CD4-positive, alpha-beta T cell (primary cell): Measurements from ENCODE around the gene PCDHA3. TPM values are rescaled to one million over a fixed set of nuclear protein-coding genes. Genes with fewer than 3 reads are reported as not detected.
"Not testable (repeated sequence)": the region's sequence is repeated elsewhere in the genome, so short reads cannot be mapped to it uniquely, and the experiment has no call there.

Experiments used
- ATAC-seq: fragments of 200-7000 bp; cut with Tn5 transposase; one replicate; pipeline ENCODE4 v1.10.0; 2022; ENCODE audit warnings: mild to moderate bottlenecking; ENCODE audit not compliant: poor library complexity
- CTCF ChIA-PET: fragments of 350-600 bp; sonication (Branson Sonifier 250); formaldehyde crosslinking; loops from one replicate; lab custom pipeline; 2021; ENCODE audit warnings: antibody characterized with exemption, inconsistent platforms; lab: Charles Lee
- POLR2A ChIA-PET: fragments of 350-600 bp; sonication (Branson Sonifier 250); formaldehyde crosslinking; loops from one replicate; lab custom pipeline; 2021; ENCODE audit warnings: antibody characterized with exemption, inconsistent platforms; lab: Charles Lee
- DNase-seq, 14 experiments: peaks; one replicate each; pipeline ENCODE4 v3.0.0-alpha.2; 2013 to 2020; ENCODE audit warnings: mixed read lengths in 2 of 14
- H3K27ac ChIP-seq, 2 donors: one replicate each; pipeline versions ENCODE4 v1.5.1 to v1.7.0; 2013; ENCODE audit warnings: low read length in 2 of 2, low read depth in 1 of 2, mild to moderate bottlenecking in 1 of 2
- H3K27me3 ChIP-seq, 2 experiments: 1 replicate in 1 of 2; 2 replicates in 1 of 2; pipeline versions ENCODE4 v1.6.1 to v1.7.0; 2013; ENCODE audit warnings: low read length in 2 of 2, control low read depth in 1 of 2, mild to moderate bottlenecking in 1 of 2, moderate library complexity in 1 of 2; ENCODE audit not compliant: insufficient read depth in 2 of 2, control insufficient read depth in 1 of 2
- H3K36me3 ChIP-seq: one replicate; pipeline ENCODE4 v1.6.1; 2013; ENCODE audit warnings: low read length, control low read depth; ENCODE audit not compliant: insufficient read depth
- H3K4me1 ChIP-seq: one replicate; pipeline ENCODE4 v1.6.1; 2013; ENCODE audit warnings: low read length, control low read depth; ENCODE audit not compliant: insufficient read depth
- H3K4me3 ChIP-seq: one replicate; pipeline ENCODE4 v1.5.1; 2013; ENCODE audit warnings: mild to moderate bottlenecking, low read length, moderate library complexity
- H3K9me3 ChIP-seq, 2 experiments: 1 replicate in 1 of 2; 2 replicates in 1 of 2; pipeline versions ENCODE4 v1.6.1 to v1.7.0; 2013; ENCODE audit warnings: low read length in 2 of 2, mild to moderate bottlenecking in 2 of 2, control low read depth in 1 of 2, moderate library complexity in 1 of 2; ENCODE audit not compliant: control insufficient read depth in 1 of 2, insufficient read depth in 1 of 2
- H3K27ac Mint-ChIP-seq: one replicate; pipeline ENCODE4 v1.8.0; 2020; ENCODE audit warnings: mixed read lengths
- H3K27me3 Mint-ChIP-seq: one replicate; pipeline ENCODE4 v1.8.0; 2021; ENCODE audit warnings: mixed read lengths
- H3K36me3 Mint-ChIP-seq: one replicate; pipeline ENCODE4 v1.8.0; 2021; ENCODE audit warnings: low read depth, mixed read lengths
- H3K4me1 Mint-ChIP-seq: one replicate; pipeline ENCODE4 v1.8.0; 2021; ENCODE audit warnings: low read depth, mixed read lengths
- H3K4me3 Mint-ChIP-seq: one replicate; pipeline ENCODE4 v1.8.0; 2020; ENCODE audit warnings: mild to moderate bottlenecking, mixed read lengths
- H3K9me3 Mint-ChIP-seq: one replicate; pipeline ENCODE4 v1.8.0; 2020; ENCODE audit warnings: mixed read lengths
- intact Hi-C, 2 experiments: fragments of 100-400 bp; cut with DNase I in 1 of 2; cut with micrococcal nuclease in 1 of 2; formaldehyde crosslinking; loops; one replicate each; pipeline versions ENCODE4 v1.15.1 to v1.9.0; 2023 to 2025; cut with DNase I, micrococcal nuclease
- total RNA-seq, 174 experiments: library from RNA in 2 of 174; stranded (reverse) in 2 of 174; gene quantifications; one replicate each; pipeline ENCODE4 v1.2.3 and lab custom pipeline; 2021 to 2026
- TF ChIP-seq, protein P1 (sequence below): fragments of 200-600 bp; IDR thresholded peaks from one replicate; pipeline ENCODE4 v1.8.0; 2022; ENCODE audit warnings: antibody characterized with exemption, mild to moderate bottlenecking

Gene PCDHA3
- total RNA-seq, 2 experiments from 2014 or later, result not detected

DNA sequence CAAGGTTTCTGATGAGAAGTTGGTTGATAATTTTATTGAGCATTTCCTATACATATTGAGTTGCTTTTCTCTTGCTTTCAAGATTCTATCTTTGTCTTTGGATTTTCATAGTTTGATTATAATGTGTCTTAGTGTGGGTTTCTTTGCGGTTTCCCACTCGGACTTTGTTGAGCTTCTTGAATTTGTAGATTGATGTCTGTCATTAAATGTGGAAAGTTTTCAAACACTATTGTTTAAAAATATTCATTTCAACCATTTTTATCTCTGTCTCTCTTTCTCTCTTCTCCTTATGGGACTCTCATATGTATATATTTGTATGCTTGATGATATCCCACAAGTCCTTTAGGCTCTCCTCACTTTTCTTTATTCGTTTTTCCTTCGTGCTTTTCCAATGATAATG lies 33.4 kb upstream of the PCDHA3 start:
- Histone ChIP-seq H3K4me1 (no peaks in the 10 kb centered on the region), H3K36me3 (no peaks in the 10 kb centered on the region), H3K27ac (no peak overlapping the region), H3K9me3 (peaks cover 33 to 89% of the 10 kb centered on the region in 2 experiments), H3K27me3 (no peaks in the 10 kb centered on the region), H3K4me3 (no peak overlapping the region)
- intact Hi-C loops, result no loop called here
- H3K27ac Mint-ChIP-seq, result no peak overlapping the region
- TF ChIP-seq, protein P1, sequence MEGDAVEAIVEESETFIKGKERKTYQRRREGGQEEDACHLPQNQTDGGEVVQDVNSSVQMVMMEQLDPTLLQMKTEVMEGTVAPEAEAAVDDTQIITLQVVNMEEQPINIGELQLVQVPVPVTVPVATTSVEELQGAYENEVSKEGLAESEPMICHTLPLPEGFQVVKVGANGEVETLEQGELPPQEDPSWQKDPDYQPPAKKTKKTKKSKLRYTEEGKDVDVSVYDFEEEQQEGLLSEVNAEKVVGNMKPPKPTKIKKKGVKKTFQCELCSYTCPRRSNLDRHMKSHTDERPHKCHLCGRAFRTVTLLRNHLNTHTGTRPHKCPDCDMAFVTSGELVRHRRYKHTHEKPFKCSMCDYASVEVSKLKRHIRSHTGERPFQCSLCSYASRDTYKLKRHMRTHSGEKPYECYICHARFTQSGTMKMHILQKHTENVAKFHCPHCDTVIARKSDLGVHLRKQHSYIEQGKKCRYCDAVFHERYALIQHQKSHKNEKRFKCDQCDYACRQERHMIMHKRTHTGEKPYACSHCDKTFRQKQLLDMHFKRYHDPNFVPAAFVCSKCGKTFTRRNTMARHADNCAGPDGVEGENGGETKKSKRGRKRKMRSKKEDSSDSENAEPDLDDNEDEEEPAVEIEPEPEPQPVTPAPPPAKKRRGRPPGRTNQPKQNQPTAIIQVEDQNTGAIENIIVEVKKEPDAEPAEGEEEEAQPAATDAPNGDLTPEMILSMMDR, result no peak
- no peaks in the 10 kb centered on the region for H3K27me3 Mint-ChIP-seq
- H3K4me3 Mint-ChIP-seq, result no peak overlapping the region
- ATAC-seq (no peak), DNase-seq (no peak)
- ChIA-PET CTCF (no interaction called here), POLR2A (no interaction called here)
- H3K36me3 Mint-ChIP-seq, result peaks cover 45% of the 10 kb centered on the region
- H3K9me3 Mint-ChIP-seq, result peaks cover 8% of the 10 kb centered on the region
- H3K4me1 Mint-ChIP-seq, result no peaks in the 10 kb centered on the region

DNA sequence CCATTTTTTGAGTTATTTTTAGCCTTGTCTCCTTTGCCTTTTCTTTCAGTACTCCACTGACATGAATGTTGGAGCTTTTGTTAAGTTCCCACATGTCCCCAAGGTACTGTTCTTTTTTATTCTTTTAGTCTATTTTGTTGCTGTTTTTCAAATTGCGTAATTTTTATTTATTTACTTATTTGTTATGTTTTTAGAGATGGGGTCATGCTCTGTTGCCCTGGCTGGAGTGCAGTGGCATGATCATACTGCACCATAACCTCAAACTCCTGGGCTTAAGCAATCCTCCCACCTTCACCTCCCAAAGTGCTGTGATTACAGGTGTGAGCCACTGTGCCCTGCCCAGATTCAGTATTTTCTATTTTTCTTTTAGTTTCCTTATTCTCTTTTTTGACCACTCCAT lies 20.3 kb upstream of the PCDHA3 start:
- intact Hi-C loops, result no loop called here
- ATAC-seq (no peak), DNase-seq (no peak)
- peaks cover 45% of the 10 kb centered on the region for H3K36me3 Mint-ChIP-seq
- H3K9me3 Mint-ChIP-seq, result peaks cover 24% of the 10 kb centered on the region
- no peaks in the 10 kb centered on the region for H3K36me3 ChIP-seq
- ChIA-PET POLR2A (no interaction called here), CTCF (no interaction called here)
- no peaks in the 10 kb centered on the region for H3K4me1 Mint-ChIP-seq
- peaks cover 3 to 5% of the 10 kb centered on the region in 2 experiments for H3K27me3 ChIP-seq
- H3K4me3 Mint-ChIP-seq, result no peak overlapping the region
- no peak overlapping the region for H3K27ac Mint-ChIP-seq
- H3K4me1 ChIP-seq, result no peaks in the 10 kb centered on the region
- no peak overlapping the region for H3K27ac ChIP-seq
- H3K9me3 ChIP-seq, result peaks cover 36 to 84% of the 10 kb centered on the region in 2 experiments
- H3K27me3 Mint-ChIP-seq, result peaks cover 37% of the 10 kb centered on the region
- no peak overlapping the region for H3K4me3 ChIP-seq
- TF ChIP-seq, protein P1, result no peak

DNA sequence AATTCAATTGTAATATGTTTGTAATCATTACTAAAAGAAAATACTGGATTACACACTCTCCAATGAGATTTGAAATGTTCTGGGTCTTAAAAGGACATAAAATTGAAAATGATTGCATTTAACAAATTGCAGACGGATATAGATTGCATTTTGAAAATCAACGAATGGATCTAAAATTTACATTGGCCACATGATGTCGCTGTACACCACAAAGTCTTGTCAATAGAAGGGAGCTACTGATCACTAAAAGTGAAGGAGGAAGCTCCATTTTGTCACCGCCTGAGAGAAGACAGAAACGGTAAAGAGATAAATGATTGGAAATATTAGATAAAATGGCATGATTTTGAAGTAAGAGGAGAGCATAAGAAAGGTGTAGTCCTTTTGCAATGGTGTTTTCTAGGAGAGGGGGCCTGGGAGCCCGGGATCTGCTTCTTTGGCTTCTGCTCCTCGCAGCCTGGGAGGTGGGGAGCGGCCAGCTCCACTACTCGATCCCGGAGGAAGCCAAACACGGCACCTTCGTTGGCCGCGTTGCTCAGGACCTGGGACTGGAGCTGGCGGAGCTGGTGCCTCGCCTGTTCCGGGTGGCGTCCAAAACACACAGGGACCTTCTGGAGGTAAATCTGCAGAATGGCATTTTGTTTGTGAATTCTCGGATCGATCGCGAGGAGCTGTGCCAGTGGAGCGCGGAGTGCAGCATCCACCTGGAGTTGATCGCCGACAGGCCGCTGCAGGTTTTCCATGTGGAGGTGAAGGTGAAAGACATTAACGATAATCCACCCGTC lies 14.8 kb upstream of the PCDHA3 start, which contains the start of gene PCDHA1:
TSS of gene PCDHA1 (plus strand) at position 236 of the 782 bp plus-strand sequence.
- Mint-ChIP-seq H3K27ac (no peak within 1 kb of the TSS), H3K4me1 (no peaks in the 10 kb centered on the region), H3K36me3 (peaks cover 40% of the 10 kb centered on the region), H3K4me3 (no peak within 1 kb of the TSS), H3K9me3 (peaks cover 25% of the 10 kb centered on the region), H3K27me3 (peaks cover 72% of the 10 kb centered on the region)
- no peaks in the 10 kb centered on the region for H3K4me1 ChIP-seq
- no peak for DNase-seq
- H3K27me3 ChIP-seq, result peaks cover 21% of the 10 kb centered on the region in 2 experiments
- ChIA-PET POLR2A (no interaction called here), CTCF (no interaction called here)
- H3K27ac ChIP-seq, result no peak within 1 kb of the TSS
- no peak within 1 kb of the TSS for H3K4me3 ChIP-seq
- intact Hi-C loops, result no loop called here
- ATAC-seq, result no peak
- TF ChIP-seq, protein P1, result no peak
- no peaks in the 10 kb centered on the region for H3K36me3 ChIP-seq
- H3K9me3 ChIP-seq, result peaks cover 47 to 90% of the 10 kb centered on the region in 2 experiments

DNA sequence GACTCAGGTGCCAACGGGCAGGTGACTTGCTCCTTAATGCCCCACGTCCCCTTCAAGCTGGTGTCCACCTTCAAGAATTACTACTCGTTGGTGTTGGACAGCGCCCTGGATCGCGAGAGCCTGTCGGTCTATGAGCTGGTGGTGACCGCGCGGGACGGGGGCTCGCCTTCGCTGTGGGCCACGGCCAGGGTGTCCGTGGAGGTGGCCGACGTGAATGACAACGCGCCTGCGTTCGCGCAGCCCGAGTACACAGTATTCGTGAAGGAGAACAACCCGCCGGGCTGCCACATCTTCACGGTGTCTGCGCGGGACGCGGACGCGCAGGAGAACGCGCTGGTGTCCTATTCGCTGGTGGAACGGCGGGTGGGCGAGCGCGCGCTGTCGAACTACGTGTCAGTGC lies 13.4 kb upstream of the PCDHA3 start:
- H3K4me3 ChIP-seq, DNase-seq, H3K36me3 ChIP-seq, H3K4me3 Mint-ChIP-seq, intact Hi-C loops, H3K27ac Mint-ChIP-seq, ATAC-seq, CTCF ChIA-PET, POLR2A ChIA-PET, H3K4me1 Mint-ChIP-seq, H3K4me1 ChIP-seq, H3K27ac ChIP-seq: not testable (repeated sequence)
- peaks cover 43% of the 10 kb centered on the region for H3K36me3 Mint-ChIP-seq
- peaks cover 22% of the 10 kb centered on the region for H3K9me3 Mint-ChIP-seq
- Histone ChIP-seq H3K9me3 (peaks cover 42 to 77% of the 10 kb centered on the region in 2 experiments), H3K27me3 (peaks cover 21% of the 10 kb centered on the region in 2 experiments)
- peaks cover 76% of the 10 kb centered on the region for H3K27me3 Mint-ChIP-seq

DNA sequence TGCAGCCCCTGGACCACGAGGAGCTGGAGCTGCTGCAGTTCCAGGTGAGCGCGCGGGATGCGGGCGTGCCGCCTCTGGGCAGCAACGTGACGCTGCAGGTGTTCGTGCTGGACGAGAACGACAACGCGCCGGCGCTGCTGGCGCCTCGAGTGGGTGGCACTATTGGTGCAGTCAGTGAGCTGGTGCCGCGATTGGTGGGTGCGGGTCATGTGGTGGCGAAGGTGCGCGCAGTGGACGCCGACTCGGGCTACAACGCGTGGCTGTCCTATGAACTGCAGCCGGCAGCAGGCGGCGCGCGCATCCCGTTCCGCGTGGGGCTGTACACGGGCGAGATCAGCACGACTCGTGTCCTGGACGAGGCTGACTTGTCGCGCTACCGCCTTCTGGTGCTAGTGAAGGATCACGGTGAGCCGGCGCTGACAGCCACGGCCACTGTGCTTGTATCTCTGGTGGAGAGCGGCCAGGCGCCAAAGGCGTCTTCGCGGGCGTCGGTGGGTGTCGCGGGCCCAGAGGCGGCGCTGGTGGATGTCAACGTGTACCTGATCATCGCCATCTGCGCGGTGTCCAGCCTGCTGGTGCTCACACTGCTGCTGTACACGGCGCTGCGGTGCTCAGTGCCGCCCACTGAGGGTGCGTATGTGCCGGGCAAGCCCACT lies 12.9 kb upstream of the PCDHA3 start:
- H3K36me3 Mint-ChIP-seq, result peaks cover 43% of the 10 kb centered on the region
- CTCF ChIA-PET, ATAC-seq, H3K36me3 ChIP-seq, H3K4me3 Mint-ChIP-seq, H3K4me1 Mint-ChIP-seq, H3K27ac ChIP-seq, POLR2A ChIA-PET, H3K4me1 ChIP-seq, H3K4me3 ChIP-seq, intact Hi-C loops, DNase-seq, H3K27ac Mint-ChIP-seq: not testable (repeated sequence)
- Histone ChIP-seq H3K9me3 (peaks cover 36 to 76% of the 10 kb centered on the region in 2 experiments), H3K27me3 (peaks cover 25% of the 10 kb centered on the region in 2 experiments)
- H3K27me3 Mint-ChIP-seq, result peaks cover 76% of the 10 kb centered on the region
- H3K9me3 Mint-ChIP-seq, result peaks cover 22% of the 10 kb centered on the region
